HEK293 (cell line): ENCODE data around the gene TKTL1.

Experiments
- CTCF ChIP-seq: fragments of 450-650 bp; formaldehyde crosslinking; IDR thresholded peaks from 2 replicates; pipeline ENCODE4 v1.5.1; 2016; ENCODE audit warnings: missing biosample characterization, missing genetic modification characterization
- KLF9 ChIP-seq: fragments of 450-650 bp; formaldehyde crosslinking; IDR thresholded peaks from 2 replicates; pipeline ENCODE4 v1.5.1; 2016; ENCODE audit warnings: missing biosample characterization, missing genetic modification characterization, low read depth
- MYNN ChIP-seq: fragments of 450-650 bp; formaldehyde crosslinking; IDR thresholded peaks from 2 replicates; pipeline ENCODE4 v1.5.1; 2016; ENCODE audit warnings: missing biosample characterization, missing genetic modification characterization, borderline replicate concordance
- REST ChIP-seq: fragments of 450-650 bp; formaldehyde crosslinking; IDR thresholded peaks from 2 replicates; pipeline ENCODE4 v1.5.1; 2016; ENCODE audit warnings: missing biosample characterization, missing genetic modification characterization
- ZNF211 ChIP-seq: fragments of 450-650 bp; formaldehyde crosslinking; IDR thresholded peaks from 2 replicates; pipeline ENCODE4 v1.5.1; 2016; ENCODE audit warnings: low read depth, missing biosample characterization, missing genetic modification characterization
- ZNF223 ChIP-seq: fragments of 450-650 bp; formaldehyde crosslinking; IDR thresholded peaks from 2 replicates; pipeline ENCODE4 v1.5.1; 2016; ENCODE audit warnings: missing biosample characterization, missing genetic modification characterization
- ZNF23 ChIP-seq: fragments of 450-650 bp; formaldehyde crosslinking; IDR thresholded peaks from 2 replicates; pipeline ENCODE4 v1.5.1; 2016; ENCODE audit warnings: missing biosample characterization, missing genetic modification characterization, borderline replicate concordance
- ZNF324 ChIP-seq: fragments of 450-650 bp; formaldehyde crosslinking; IDR thresholded peaks from 2 replicates; pipeline ENCODE4 v1.5.1; 2016; ENCODE audit warnings: missing biosample characterization, missing genetic modification characterization
- ZNF423 ChIP-seq: fragments of 450-650 bp; formaldehyde crosslinking; IDR thresholded peaks from 2 replicates; pipeline ENCODE4 v1.5.1; 2016; ENCODE audit warnings: missing biosample characterization, missing genetic modification characterization
- ZNF571 ChIP-seq: fragments of 450-650 bp; formaldehyde crosslinking; IDR thresholded peaks from 2 replicates; pipeline ENCODE4 v1.5.0; 2017; ENCODE audit warnings: missing biosample characterization, missing genetic modification characterization
- ZNF629 ChIP-seq: fragments of 450-650 bp; formaldehyde crosslinking; IDR thresholded peaks from 2 replicates; pipeline ENCODE4 v1.5.1; 2017; ENCODE audit warnings: missing biosample characterization, missing genetic modification characterization
- ZSCAN16 ChIP-seq: fragments of 450-650 bp; formaldehyde crosslinking; IDR thresholded peaks from 2 replicates; pipeline ENCODE4 v1.5.1; 2016; ENCODE audit warnings: missing biosample characterization, missing genetic modification characterization
- ZSCAN30 ChIP-seq: fragments of 450-650 bp; IDR thresholded peaks from 2 replicates; pipeline ENCODE4 v1.5.1; 2018; ENCODE audit warnings: missing biosample characterization, mild to moderate bottlenecking, missing genetic modification characterization, moderate library complexity

GRCh38 chrX:154325541-154325940 is 29.9 kb downstream of the TKTL1 start:
- TF ChIP-seq ZNF23 = no peak
- no peak for TF ChIP-seq CTCF (tag by site-specific recombination)
- TF ChIP-seq MYNN (tag by site-specific recombination) = no peak
- no peak for TF ChIP-seq ZNF211 (tag by site-specific recombination)
- peak; percentile 62; the same call in 1 of the 2 replicates for TF ChIP-seq ZNF629 (tag by site-specific recombination)
- TF ChIP-seq ZNF423 (tag by site-specific recombination) = no peak
- 0 out of 2 replicates have a peak, but pooled peaks have one; percentile 23 for TF ChIP-seq REST (tag by site-specific recombination)
- TF ChIP-seq KLF9 (tag by site-specific recombination) = no peak
- TF ChIP-seq ZSCAN30 (tag by site-specific recombination) = no peak
- TF ChIP-seq ZNF571 = no peak
- no peak for TF ChIP-seq ZSCAN16 (tag by site-specific recombination)
- TF ChIP-seq ZNF223 (tag by site-specific recombination) = no peak
- TF ChIP-seq ZNF324 = no peak
